Hematopoietic multipotent progenitor cell treated with erythropoietin and hydrocortisone succinate and interleukin-3 and kit ligand, for 6 days (in vitro differentiated cells): Measurements from ENCODE around the gene MPG.
"Not testable (repeated sequence)": the region's sequence is repeated elsewhere in the genome, so short reads cannot be mapped to it uniquely, and the experiment has no call there.

Experiments
- DNase-seq: peaks from one replicate; pipeline ENCODE4 v3.0.0-alpha.2; 2015

The MPG gene

GRCh38 chr16:118857-119256 lies 40.8 kb downstream of the MPG start:
- DNase-seq = no peak

GRCh38 chr16:119295-119694 lies 41.3 kb downstream of the MPG start:
- DNase-seq = no peak

GRCh38 chr16:119835-120491 lies 41.9 kb downstream of the MPG start:
- DNase-seq = peak; percentile 88

DNA sequence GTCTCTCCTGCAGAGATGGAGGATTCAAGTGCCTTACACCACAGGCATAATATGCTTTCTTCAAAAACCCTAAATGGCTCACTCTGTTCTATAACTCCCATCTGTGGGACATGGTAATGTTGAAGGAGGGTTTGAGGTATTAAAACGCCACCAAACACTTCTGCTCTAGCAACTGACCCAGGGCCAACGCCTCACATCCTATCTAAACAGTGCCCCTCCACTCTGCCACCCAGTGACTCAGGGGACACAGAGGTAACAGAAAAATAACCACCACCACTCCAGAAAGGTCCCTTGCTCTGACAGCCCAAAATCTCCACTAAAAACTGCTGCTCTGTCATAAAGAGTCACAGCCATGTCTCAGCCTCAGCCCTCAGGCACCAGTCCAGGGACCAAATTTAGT lies 42.7 kb downstream of the MPG start:
- DNase-seq = peak; percentile 65

GRCh38 chr16:122361-122760 lies 44.3 kb downstream of the MPG start:
- DNase-seq = no peak

GRCh38 chr16:123558-124350 lies 45.7 kb downstream of the MPG start:
- DNase-seq = not testable (repeated sequence)

DNA sequence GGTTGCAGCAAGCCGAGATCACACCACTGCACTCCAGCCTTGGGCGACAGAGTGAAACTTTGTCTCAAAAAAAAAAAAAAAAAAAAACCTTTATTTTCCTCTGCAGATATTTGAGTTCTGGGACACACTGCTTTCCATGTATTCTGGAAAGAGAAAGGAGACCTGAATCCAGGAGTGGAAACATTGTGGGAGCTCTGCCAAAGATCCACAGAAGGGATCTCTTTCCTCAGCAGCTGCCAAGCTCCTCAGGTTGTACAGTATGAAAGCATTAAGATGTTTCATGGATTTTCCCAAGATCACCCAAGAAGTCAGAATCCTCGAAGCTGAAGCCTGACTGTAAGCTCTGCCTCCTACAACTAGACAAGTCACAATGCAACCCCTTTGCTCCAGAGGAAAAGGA lies 47.0 kb downstream of the MPG start:
- DNase-seq = no peak

DNA sequence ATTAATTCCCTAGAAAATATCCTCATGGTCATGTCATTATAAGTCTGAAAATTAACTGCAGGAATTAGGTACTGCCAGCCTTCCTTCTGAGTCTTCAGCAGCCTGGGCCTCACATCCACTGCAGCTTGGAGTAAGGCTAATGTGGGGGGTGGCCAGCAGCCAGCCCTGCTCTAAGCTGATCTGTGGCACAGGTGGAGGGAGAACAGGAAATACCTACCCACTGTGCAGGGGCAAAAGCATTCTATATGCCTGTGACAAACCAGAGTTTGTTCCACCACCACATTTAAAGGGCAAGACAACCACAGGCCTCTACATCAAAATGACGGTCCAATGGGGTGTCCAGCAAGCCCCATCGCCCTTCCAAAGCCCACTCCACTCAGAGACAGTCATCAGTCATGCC lies 51.0 kb downstream of the MPG start:
- DNase-seq = no peak

GRCh38 chr16:130533-131173 lies 52.6 kb downstream of the MPG start:
- no peak for DNase-seq

- DNase-seq = no peak
Measured at GRCh38 chr16:132120-132519, 54.1 kb downstream of the MPG start.

DNA sequence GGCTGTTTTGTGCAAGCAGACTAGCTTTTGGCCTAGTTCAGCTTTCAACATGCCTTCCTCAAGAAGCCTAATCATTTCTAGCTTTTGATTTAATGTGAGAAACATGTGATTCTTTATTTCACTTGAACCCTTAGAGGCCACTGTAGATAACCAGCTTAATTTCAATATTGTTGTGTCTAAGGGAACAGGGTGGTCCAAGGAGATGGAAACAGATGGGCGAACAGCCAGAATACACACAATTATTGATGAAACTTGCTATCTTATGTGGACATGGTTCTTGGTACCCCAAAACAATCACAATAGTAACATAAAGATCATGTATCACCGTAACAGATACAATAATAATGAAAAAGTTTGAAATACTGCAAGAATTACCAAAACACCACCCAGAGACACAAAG lies 55.7 kb downstream of the MPG start:
- DNase-seq = peak; percentile 63
